ENCODE results near the gene NME1.
"Not testable (repeated sequence)": the region's sequence is repeated elsewhere in the genome, so short reads cannot be mapped to it uniquely, and the experiment has no call there.

Gene NME1

DNA sequence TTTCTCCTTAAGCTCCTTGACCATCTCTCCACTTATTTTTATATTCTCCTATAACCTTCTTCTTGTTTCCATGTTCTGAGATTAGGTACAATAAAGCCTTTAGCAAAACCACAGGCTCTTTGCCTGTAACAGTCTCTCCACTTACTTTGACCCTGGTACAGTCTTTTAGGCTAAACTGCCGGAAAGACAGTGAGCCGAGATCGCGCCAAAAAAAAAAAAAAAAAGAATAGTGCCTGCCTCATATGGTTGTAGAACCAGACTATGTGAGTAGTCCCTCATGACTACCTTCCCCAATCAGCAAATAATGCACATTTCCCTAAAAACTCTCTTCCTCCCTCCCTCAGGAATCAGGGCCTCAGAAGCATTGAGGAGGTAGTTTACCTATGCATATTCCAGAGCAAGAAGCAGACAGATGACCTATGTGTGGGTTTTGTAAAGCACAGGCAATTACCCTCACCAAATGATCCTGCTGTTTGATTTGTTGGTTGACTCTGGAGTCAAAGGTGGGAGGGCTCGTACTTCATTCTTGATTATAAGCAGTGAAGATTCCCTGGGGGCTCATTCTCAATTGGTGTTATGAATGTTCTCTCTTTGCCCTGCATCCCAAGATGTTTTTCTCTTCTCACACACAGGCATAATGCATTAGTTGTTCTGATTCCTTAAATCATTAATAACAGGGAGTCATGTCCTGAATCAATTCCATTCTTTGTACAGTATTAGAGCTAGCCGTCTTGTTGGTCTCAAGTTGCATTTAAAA lies 8.9 kb upstream of the NME1 start:
- DNase-seq (ENCODE audit: low spot score) = no peak

DNA sequence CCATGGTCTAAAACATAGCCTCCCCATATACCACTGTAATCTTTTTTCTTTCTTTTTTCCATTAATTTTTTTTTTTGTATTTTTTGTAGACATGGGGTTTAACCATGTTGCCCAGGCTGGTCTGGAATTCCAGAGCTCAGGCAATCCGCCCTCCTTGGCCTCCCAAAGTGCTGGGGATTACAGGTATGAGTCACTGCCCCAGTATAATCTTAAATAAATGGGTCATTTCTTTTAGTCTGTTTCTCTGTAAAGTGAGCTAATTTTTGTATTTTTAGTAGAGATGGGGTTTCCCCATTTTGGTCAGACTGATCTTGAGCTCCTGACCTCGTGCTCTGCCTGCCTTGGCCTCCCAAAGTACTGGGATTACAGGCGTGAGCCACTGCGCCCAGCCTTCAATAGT lies 5.7 kb upstream of the NME1 start:
- DNase-seq (ENCODE audit: low spot score) = no peak

GRCh38 chr17:51149163-51149562 lies 4.2 kb upstream of the NME1 start:
- DNase-seq (ENCODE audit: low spot score) = no peak

- DNase-seq (ENCODE audit: low spot score) = no peak
Measured at GRCh38 chr17:51150932-51151331, 2.4 kb upstream of the NME1 start.

- no peak for DNase-seq (ENCODE audit: low spot score)
Measured at GRCh38 chr17:51152766-51153209, 571 bp upstream of the NME1 start.

GRCh38 chr17:51154176-51154575 lies 817 bp downstream of the NME1 start:
- DNase-seq (ENCODE audit: low spot score) = no peak

DNA sequence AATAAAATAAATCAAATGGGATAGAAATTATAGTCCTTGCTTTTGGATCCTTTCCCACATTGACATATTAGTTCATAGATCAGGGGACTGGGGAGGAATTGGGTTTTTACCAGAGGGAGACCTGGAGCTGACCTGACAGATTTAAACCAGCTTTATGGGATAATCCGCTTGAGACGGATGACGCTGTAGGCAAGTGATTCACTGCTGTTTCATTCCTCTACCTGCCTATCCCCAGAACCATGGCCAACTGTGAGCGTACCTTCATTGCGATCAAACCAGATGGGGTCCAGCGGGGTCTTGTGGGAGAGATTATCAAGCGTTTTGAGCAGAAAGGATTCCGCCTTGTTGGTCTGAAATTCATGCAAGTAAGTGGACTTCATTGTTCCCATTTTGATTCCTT lies 2.1 kb downstream of the NME1 start:
- no peak for DNase-seq (ENCODE audit: low spot score)

GRCh38 chr17:51159604-51160003 lies 6.2 kb downstream of the NME1 start:
- no peak for DNase-seq (ENCODE audit: low spot score)

DNA sequence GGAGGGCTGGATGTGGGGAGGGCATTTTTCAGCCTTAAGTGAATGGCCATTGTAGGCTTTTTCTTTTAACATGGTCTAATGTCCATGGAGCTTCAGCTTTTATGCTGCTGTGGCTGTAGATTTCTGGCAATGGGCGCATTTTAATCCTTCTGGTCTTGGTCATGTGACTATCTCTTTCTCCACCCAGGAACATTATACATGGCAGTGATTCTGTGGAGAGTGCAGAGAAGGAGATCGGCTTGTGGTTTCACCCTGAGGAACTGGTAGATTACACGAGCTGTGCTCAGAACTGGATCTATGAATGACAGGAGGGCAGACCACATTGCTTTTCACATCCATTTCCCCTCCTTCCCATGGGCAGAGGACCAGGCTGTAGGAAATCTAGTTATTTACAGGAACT lies 8.2 kb downstream of the NME1 start:
- no peak for DNase-seq (ENCODE audit: low spot score)

GRCh38 chr17:51164911-51165679 lies 11.7 kb downstream of the NME1 start:
- DNase-seq (ENCODE audit: low spot score) = no peak

- no peak for DNase-seq (ENCODE audit: low spot score)
Measured at GRCh38 chr17:51165680-51166197, 12.4 kb downstream of the NME1 start.

DNA sequence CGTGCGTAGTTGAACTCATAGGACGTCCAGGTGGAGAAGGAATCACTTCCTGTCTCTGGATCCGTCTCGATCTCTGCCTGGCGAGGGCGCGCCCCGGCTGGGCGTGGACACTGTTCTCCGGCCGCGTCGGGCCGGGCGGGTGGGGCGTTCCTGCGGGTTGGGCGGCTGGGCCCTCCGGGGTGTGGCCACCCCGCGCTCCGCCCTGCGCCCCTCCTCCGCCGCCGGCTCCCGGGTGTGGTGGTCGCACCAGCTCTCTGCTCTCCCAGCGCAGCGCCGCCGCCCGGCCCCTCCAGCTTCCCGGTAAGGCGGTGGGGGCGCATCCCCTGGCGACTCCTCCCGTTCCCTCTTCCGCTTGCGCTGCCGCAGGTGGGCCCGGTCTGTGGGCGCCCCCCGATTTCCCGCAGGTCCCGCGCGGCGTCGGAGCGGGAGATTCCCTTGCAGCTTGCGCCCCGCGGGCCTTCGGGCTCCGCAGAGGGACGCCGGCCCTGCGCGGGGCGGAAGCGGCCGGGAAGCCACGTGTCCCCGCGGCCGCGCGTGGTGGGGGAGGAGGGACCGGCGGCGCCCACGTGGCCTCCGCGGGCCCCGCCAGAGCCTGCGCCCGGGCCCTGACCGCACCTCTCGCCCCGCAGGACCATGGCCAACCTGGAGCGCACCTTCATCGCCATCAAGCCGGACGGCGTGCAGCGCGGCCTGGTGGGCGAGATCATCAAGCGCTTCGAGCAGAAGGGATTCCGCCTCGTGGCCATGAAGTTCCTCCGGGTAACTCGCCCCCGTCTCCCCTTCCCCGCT lies 13.0 kb downstream of the NME1 start, which contains the start of gene NME2:
TSS of gene NME2 (plus strand) at position 214 of the 789 bp plus-strand sequence. CDS start at position 634, 420 bp downstream.
- DNase-seq (ENCODE audit: low spot score) = peak; percentile 70

- peak; percentile 25 for DNase-seq (ENCODE audit: low spot score)
Measured at GRCh38 chr17:51166987-51167931, 13.9 kb downstream of the NME1 start.

DNA sequence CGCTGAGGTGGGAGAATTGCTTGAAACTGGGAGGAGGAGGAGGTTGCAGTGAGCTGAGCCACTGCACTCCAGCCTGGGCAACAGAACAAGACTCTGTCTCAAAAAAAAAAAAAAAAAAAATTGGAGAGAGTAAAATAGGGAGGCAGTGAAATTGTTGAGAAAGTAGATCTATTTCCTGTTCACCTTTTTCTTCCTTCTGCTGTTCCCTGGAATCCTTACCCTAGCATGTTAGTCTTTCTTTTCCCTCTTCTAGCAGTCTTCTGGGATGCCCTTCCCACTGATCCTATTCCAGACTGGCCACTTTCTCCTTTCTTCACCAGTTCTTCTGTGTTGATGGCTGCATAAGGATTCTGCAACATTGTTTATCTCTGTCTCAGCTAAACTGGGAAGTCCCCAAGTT lies 16.0 kb downstream of the NME1 start:
- DNase-seq (ENCODE audit: low spot score) = no peak

DNA sequence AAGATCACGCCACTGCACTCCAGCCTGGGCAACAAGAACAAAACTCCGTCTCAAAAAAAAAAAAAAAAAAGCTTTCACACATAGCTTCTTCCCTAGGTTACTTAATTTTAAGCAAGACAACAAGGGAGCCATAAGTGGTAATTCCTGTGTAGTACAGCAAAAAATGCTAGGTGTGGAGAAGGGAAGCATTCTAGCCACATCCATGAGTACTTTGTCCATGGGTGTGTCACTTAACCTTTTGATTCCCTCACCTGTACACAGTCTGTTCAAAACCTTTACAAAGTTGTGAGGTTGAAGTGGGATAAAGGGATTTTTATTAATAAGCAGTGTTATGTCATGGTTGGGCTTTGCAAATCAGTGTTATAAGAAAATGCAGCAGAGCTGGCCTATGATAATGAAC lies 17.4 kb downstream of the NME1 start:
- DNase-seq (ENCODE audit: low spot score) = no peak

GRCh38 chr17:51172030-51172429 lies 18.7 kb downstream of the NME1 start:
- DNase-seq (ENCODE audit: low spot score) = not testable (repeated sequence)

DNA sequence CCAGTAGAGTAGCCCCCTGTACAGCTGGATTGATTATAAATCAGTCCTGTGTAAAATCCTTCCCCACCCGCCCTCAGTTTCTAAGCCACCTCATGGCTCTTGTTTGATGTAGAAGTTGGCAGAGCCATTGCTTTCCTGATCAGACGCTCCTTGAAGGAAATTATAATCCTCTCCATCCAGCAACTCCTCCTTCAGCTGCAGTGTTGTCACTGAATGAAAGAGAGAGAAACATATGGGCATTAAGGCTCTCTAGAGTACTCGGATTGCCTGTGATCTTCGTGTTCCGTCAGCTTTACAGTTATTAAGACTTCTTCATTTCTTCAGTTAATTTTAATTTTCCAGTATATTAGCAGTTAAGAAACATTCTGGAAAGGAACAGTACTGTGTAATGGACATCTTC lies 27.1 kb downstream of the NME1 start:
- DNase-seq (ENCODE audit: low spot score) = no peak

- DNase-seq (ENCODE audit: low spot score) = no peak
Measured at GRCh38 chr17:51184124-51184523, 30.8 kb downstream of the NME1 start.

DNA sequence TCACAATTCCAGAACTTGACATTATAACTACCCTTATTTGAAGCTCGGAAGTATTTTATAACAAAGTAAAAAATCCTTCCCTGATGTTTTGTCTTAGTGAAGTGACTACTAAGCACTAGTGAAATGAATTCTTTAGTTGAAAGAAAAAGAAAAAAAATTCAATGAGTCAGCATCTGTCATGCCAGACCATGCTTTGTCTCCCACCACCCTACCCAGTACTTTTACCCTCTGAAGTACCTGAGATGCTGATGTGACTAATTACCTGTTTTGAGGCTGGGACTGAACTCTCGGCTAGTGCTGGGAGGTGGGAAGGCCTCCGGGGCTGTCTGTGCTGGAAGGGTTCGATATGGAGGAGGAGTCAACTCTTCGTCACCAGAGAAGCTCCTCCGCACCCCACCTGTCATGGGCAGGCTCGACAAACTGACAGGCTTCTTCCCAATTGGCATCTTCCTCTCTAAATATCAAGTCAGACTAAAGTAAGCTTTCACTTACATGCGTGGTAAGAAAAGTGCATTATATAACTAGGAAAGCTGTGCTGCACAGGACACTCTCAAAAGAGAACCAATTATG lies 32.5 kb downstream of the NME1 start:
- no peak for DNase-seq (ENCODE audit: low spot score)

DNA sequence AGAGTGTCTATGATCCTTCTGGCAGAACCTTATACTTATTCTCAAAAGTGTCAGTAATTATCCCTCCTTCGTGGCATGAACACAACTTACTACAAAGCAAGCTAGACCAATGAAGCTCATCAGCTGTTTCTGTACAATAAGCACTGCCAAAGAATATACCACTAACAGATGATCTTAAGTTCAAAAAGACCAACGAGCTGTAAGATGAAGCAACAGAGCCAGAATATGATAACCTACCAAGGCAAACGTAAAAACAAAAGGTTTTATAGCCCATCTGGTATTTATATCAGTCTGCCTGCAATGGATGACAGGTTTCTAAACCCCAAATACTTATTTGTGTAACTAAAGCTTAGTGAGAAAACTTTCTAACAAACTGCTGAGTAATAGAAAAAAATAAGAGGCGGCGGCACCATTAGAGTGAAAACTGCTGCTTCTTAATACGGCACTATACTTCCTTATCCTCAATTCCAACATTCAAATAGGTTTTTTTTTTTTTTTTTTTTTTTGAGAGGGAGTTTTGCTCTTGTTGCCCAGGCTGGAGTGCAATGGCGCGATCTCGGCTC lies 35.0 kb downstream of the NME1 start:
- DNase-seq (ENCODE audit: low spot score) = no peak
